ENCODE results near the gene C8B.

DNA sequence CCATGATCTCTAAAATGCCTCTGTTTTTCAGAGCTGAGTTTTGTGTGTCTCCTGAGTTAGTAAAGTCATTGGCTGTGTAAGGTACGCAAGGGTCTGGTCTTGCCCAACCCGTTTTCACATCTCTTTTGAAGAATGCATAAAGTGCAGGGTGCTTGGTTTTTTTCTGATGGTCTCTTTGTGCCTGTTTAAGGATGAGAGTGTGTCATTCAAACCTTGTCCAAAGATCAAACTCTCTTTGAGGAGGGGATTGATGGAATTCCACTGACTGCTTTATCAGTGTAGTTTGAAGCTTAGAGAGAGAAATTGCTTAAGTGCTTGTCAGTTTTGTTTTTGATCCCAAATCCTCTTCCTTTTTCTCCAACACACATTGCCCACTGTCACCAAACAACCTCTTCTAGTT is 20.0 kb upstream of the C8B start:
- TF ChIP-seq EZH2 (IDR thresholded peaks at IDR 0.05; ENCODE audit: insufficient read depth, poor library complexity, severe bottlenecking) (no peak), EZH2phosphoT487 (IDR thresholded peaks at IDR 0.05; ENCODE audit: insufficient read depth, low read depth) (no peak)
